MM.1S (cell line): Measurements from ENCODE around the gene KMT2E.

Experiments used
- DNase-seq: peaks from one replicate; pipeline ENCODE4 v3.0.0-alpha.2; 2015
- H2AFZ ChIP-seq: fragments of 300-600 bp; sonication (generic); 2 replicates; pipeline ENCODE4 v1.6.0; 2016; ENCODE audit warnings: antibody characterized with exemption, low read length
- H3F3A ChIP-seq: fragments of 300-600 bp; sonication (generic); 2 replicates; pipeline ENCODE4 v1.6.1; 2016; ENCODE audit warnings: mild to moderate bottlenecking, antibody characterized with exemption, low read length, moderate library complexity, mixed read lengths; ENCODE audit not compliant: insufficient read depth
- H3K27ac ChIP-seq: fragments of 300-600 bp; sonication (generic); 2 replicates; pipeline ENCODE4 v1.5.1; 2016; ENCODE audit warnings: mild to moderate bottlenecking, low read length
- H3K27me3 ChIP-seq: fragments of 300-600 bp; sonication (generic); replicated peaks from 2 replicates; pipeline ENCODE4 v1.6.0; 2016; ENCODE audit warnings: low read length; ENCODE audit not compliant: insufficient read depth
- H3K36me3 ChIP-seq: fragments of 300-600 bp; sonication (generic); replicated peaks from 2 replicates; pipeline ENCODE4 v1.6.1; 2016; ENCODE audit warnings: mild to moderate bottlenecking, low read length, mixed read lengths; ENCODE audit not compliant: insufficient read depth
- H3K4me1 ChIP-seq: fragments of 300-600 bp; sonication (generic); 2 replicates; pipeline ENCODE4 v1.6.1; 2016; ENCODE audit warnings: low read length, mixed read lengths
- H3K4me2 ChIP-seq: fragments of 300-600 bp; sonication (generic); 2 replicates; pipeline ENCODE4 v1.6.0; 2016; ENCODE audit warnings: low read depth, low read length
- H3K4me3 ChIP-seq: fragments of 300-600 bp; sonication (generic); 2 replicates; pipeline ENCODE4 v1.5.1; 2016; ENCODE audit warnings: low read length, mixed read lengths
- H3K79me2 ChIP-seq: fragments of 300-600 bp; sonication (generic); 2 replicates; pipeline ENCODE4 v1.6.1; 2016; ENCODE audit warnings: mixed run types, low read length, mixed read lengths
- H3K9ac ChIP-seq: fragments of 300-600 bp; sonication (generic); 2 replicates; pipeline ENCODE4 v1.6.1; 2016; ENCODE audit warnings: low read length, mixed read lengths
- H3K9me2 ChIP-seq: fragments of 300-600 bp; sonication (generic); replicated peaks from 2 replicates; pipeline ENCODE4 v1.6.1; 2016; ENCODE audit warnings: mild to moderate bottlenecking, low read length, mixed read lengths; ENCODE audit not compliant: insufficient read depth
- H3K9me3 ChIP-seq: fragments of 300-600 bp; sonication (generic); replicated peaks from 2 replicates; pipeline ENCODE4 v1.6.1; 2016; ENCODE audit warnings: mild to moderate bottlenecking, low read length, mixed read lengths; ENCODE audit not compliant: insufficient read depth
- H4K20me1 ChIP-seq: fragments of 300-600 bp; sonication (generic); 2 replicates; pipeline ENCODE4 v1.6.1; 2016; ENCODE audit warnings: mild to moderate bottlenecking, low read length, moderate library complexity, mixed read lengths; ENCODE audit not compliant: insufficient read depth
- EZH2 ChIP-seq: fragments of 300-600 bp; sonication (generic); optimal IDR thresholded peaks from 2 replicates; pipeline ENCODE3; 2017; ENCODE audit warnings: low read depth, mild to moderate bottlenecking, antibody characterized with exemption, low read length, mixed read lengths
- EZH2phosphoT487 ChIP-seq: fragments of 300-600 bp; sonication (generic); IDR thresholded peaks from 2 replicates; pipeline ENCODE4 v1.6.1; 2018; ENCODE audit warnings: antibody characterized with exemption, low read length
- TF ChIP-seq, protein P1 (sequence below): fragments of 300-600 bp; sonication (generic); IDR thresholded peaks from 2 replicates; pipeline ENCODE4 v1.5.1; 2016; ENCODE audit warnings: antibody characterized with exemption, low read length, mixed read lengths

The KMT2E gene

DNA sequence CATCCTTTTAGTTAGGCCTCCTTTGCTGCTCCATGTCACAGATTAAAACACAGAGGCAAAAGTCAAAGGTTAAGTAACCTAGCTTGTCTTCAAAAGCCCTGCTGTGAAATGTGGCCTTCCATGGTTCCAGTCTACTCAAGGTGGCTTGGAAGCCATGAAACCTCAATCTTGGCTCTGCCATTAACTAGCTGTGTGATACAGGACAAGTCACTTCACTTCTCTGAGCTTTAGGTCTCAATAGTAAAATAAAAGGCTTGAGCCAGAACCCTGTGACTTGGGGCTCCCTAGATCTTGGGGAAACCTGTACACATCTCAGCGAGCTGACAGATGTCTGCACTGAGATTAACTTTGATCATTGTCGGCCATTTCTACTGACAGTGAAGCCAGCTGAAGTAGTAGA is 48.0 kb upstream of the KMT2E start:
- H4K20me1 ChIP-seq: no peaks in the 10 kb centered on the region
- H3K27me3 ChIP-seq: no peaks in the 10 kb centered on the region
- H3K4me3 ChIP-seq: no peak overlapping the region
- H3K79me2 ChIP-seq: no peaks in the 10 kb centered on the region
- H3K9ac ChIP-seq: no peak overlapping the region
- H2AFZ ChIP-seq: no peak overlapping the region
- no peak for DNase-seq
- peaks cover 28% of the 10 kb centered on the region for H3F3A ChIP-seq
- peaks cover 42% of the 10 kb centered on the region for H3K4me1 ChIP-seq
- no peak overlapping the region for H3K27ac ChIP-seq
- no peaks in the 10 kb centered on the region for H3K9me3 ChIP-seq
- TF ChIP-seq EZH2phosphoT487: no peak
- TF ChIP-seq, protein P1, sequence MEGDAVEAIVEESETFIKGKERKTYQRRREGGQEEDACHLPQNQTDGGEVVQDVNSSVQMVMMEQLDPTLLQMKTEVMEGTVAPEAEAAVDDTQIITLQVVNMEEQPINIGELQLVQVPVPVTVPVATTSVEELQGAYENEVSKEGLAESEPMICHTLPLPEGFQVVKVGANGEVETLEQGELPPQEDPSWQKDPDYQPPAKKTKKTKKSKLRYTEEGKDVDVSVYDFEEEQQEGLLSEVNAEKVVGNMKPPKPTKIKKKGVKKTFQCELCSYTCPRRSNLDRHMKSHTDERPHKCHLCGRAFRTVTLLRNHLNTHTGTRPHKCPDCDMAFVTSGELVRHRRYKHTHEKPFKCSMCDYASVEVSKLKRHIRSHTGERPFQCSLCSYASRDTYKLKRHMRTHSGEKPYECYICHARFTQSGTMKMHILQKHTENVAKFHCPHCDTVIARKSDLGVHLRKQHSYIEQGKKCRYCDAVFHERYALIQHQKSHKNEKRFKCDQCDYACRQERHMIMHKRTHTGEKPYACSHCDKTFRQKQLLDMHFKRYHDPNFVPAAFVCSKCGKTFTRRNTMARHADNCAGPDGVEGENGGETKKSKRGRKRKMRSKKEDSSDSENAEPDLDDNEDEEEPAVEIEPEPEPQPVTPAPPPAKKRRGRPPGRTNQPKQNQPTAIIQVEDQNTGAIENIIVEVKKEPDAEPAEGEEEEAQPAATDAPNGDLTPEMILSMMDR: no peak
- no peak for TF ChIP-seq EZH2
- no peak overlapping the region for H3K4me2 ChIP-seq
- no peaks in the 10 kb centered on the region for H3K9me2 ChIP-seq
- H3K36me3 ChIP-seq: no peaks in the 10 kb centered on the region

DNA sequence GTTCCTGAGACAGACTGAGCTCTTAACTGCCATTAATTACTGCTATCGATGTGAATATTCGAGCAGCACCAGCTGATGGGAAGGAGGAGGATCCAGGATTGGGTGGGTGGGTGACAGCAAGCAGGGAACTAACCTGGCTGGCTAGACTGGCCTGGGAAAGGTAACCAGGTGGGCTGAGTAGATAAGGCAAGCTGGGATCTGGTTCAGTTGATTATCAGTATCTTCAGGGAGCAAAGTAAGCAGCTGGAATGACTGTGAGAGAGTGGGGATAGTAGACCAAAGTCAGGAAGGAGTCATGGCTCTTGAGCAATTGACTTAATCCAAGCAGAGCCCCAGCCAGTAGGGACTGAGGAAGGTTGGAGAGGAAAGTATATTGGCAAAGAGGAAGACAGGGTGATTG is 46.9 kb upstream of the KMT2E start:
- Histone ChIP-seq H3K9ac (no peak overlapping the region), H3K27me3 (no peaks in the 10 kb centered on the region), H3K36me3 (no peaks in the 10 kb centered on the region), H3K4me3 (no peak overlapping the region), H4K20me1 (no peaks in the 10 kb centered on the region), H3K9me3 (no peaks in the 10 kb centered on the region), H2AFZ (no peak overlapping the region), H3K4me1 (peaks cover 38% of the 10 kb centered on the region), H3F3A (peaks cover 23% of the 10 kb centered on the region), H3K27ac (no peak overlapping the region), H3K9me2 (no peaks in the 10 kb centered on the region), H3K4me2 (no peak overlapping the region), H3K79me2 (no peaks in the 10 kb centered on the region)
- no peak for DNase-seq
- TF ChIP-seq EZH2phosphoT487 (no peak), EZH2 (no peak)
- TF ChIP-seq, protein P1: no peak

DNA sequence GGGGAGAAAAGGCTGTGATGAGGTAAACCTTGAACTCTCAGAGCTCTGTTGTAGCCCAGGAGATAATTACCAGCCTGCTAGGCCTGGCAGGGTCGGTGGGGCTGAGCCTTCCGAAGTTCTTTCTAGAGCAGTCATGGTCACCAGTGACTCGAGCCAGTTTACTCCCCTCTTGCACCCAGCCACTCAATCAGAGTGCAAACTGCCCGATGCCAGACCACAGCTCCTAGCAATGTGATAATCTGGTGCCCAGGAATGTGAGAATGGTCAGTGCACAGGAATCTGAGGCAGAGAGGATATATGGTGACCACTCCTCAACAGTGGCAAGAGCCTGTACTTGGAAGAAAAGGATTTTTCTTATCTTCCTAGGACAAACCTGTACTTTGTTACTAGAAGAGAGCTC is 46.4 kb upstream of the KMT2E start:
- TF ChIP-seq, protein P1: no peak
- H3K27ac ChIP-seq: no peak overlapping the region
- no peak overlapping the region for H3K9ac ChIP-seq
- peaks cover 18% of the 10 kb centered on the region for H3F3A ChIP-seq
- H3K9me2 ChIP-seq: no peaks in the 10 kb centered on the region
- DNase-seq: no peak
- H3K79me2 ChIP-seq: no peaks in the 10 kb centered on the region
- no peaks in the 10 kb centered on the region for H4K20me1 ChIP-seq
- no peak overlapping the region for H2AFZ ChIP-seq
- no peak overlapping the region for H3K4me2 ChIP-seq
- H3K27me3 ChIP-seq: no peaks in the 10 kb centered on the region
- no peaks in the 10 kb centered on the region for H3K9me3 ChIP-seq
- peaks cover 34% of the 10 kb centered on the region for H3K4me1 ChIP-seq
- no peaks in the 10 kb centered on the region for H3K36me3 ChIP-seq
- no peak overlapping the region for H3K4me3 ChIP-seq

DNA sequence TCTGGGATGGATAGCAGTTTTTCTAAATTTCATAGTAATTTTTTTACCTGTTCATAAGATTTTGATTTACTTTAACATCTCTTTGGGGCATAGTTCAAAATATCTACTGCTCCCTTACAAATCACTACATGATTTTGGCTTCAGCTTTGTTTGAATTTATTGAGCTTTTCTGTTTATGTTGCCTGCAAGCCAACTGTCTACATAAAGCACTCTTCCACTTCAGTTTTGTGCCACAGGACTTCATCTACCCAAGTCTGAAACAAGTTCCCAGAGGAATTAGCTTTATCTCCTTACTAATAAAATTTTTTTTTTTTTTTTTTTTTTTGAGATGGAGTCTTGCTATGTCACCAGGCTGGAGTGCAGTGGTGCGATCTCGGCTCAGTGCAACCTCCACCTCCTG is 45.4 kb upstream of the KMT2E start:
- H2AFZ ChIP-seq: no peak overlapping the region
- H3K36me3 ChIP-seq: no peaks in the 10 kb centered on the region
- no peak overlapping the region for H3K4me3 ChIP-seq
- H3K79me2 ChIP-seq: no peaks in the 10 kb centered on the region
- no peaks in the 10 kb centered on the region for H3K9me2 ChIP-seq
- no peak overlapping the region for H3K4me2 ChIP-seq
- no peak overlapping the region for H3K9ac ChIP-seq
- H3K27ac ChIP-seq: no peak overlapping the region
- peaks cover 26% of the 10 kb centered on the region for H3K4me1 ChIP-seq
- H4K20me1 ChIP-seq: no peaks in the 10 kb centered on the region
- H3K27me3 ChIP-seq: no peaks in the 10 kb centered on the region
- peaks cover 9% of the 10 kb centered on the region for H3F3A ChIP-seq
- TF ChIP-seq EZH2phosphoT487: no peak
- TF ChIP-seq, protein P1: no peak
- no peak for TF ChIP-seq EZH2
- no peak for DNase-seq
- H3K9me3 ChIP-seq: no peaks in the 10 kb centered on the region
